ENCODE data around the gene SRGAP2B.
"Not testable (repeated sequence)": the region's sequence is repeated elsewhere in the genome, so short reads cannot be mapped to it uniquely, and the experiment has no call there.

SRGAP2B gene

DNA sequence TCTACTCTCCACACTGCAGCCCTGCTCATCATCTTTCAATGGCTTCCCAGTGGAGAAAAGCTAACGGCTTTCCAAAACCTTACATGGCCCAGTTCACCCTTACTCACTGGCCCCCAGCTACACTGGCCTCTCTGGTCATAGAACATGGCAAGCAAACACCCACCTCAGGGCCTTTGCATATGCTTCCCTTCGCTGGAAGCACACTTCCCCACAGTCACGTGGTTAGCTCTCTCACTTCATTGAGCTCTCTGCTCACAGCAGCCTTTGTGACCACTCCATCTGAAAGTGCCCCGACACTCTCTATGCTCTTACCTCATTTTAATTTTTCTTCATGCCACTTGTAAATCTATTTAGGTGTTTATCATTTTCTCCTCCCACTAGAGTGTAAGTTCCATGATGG lies 83.3 kb downstream of the SRGAP2B start:
- DNase-seq (ENCODE audit: low spot score); in situ Hi-C loops (cut with MboI; ENCODE audit: low sequenced_read_pairs, unreplicated experiment): not testable (repeated sequence)

DNA sequence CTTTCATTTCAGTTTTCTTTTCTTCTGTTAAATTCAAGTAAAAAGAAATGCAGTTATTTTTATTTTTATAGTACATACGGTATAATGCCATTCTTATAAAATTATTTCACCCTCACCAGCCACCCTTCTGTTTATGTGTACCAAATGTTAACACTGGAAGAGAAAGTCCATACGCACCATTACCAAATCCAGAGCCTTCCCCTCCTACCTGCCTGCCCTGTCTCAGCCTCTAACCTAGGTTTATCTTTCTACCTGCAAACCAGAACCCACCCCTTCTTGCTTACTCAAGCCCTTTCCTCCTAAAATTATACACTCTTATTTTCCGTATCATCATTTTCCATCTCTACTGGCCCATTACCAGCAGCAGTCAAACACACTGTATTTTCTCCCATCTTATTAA lies 84.5 kb downstream of the SRGAP2B start:
- DNase-seq (ENCODE audit: low spot score); in situ Hi-C loops (cut with MboI; ENCODE audit: low sequenced_read_pairs, unreplicated experiment): not testable (repeated sequence)

DNA sequence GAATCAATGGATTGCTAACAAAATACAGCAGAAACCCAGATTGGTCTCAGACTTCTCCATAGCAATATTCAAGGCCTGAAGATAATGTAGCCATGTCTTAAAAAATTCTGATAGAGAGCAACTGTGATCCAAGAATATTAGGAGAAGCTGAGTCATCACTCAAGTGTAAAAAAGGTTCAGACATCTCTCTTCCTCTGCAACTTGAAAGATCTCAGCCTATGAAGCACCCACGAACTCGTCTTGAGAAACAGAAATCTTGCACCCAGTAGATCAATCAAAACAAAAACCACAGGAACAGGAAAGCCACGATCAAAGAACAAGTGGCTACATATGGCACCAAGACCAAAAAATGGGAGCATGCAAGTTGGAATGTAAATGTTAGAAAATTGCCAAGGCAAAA lies 85.2 kb downstream of the SRGAP2B start:
- in situ Hi-C loops (cut with MboI; ENCODE audit: low sequenced_read_pairs, unreplicated experiment); DNase-seq (ENCODE audit: low spot score): not testable (repeated sequence)

DNA sequence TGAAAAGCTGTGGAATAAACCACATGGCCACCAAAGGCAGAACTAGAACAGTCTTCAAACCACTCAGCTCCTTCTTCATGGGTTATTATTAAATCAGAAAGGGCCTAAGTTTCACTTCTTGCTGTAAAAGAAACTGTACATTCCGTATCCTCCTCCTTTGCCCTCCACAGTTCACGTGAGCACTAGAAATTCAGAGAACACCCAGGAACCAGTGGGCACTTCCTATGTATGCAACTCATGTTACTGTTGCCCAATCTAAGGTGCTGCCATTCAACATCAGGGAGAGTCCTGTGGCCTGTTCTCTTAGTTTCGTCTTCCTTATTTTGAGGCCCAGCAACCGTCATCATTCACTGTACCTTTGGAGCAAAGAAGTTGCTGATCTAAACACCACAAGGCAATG lies 86.7 kb downstream of the SRGAP2B start:
- DNase-seq (ENCODE audit: low spot score); in situ Hi-C loops (cut with MboI; ENCODE audit: low sequenced_read_pairs, unreplicated experiment): not testable (repeated sequence)

DNA sequence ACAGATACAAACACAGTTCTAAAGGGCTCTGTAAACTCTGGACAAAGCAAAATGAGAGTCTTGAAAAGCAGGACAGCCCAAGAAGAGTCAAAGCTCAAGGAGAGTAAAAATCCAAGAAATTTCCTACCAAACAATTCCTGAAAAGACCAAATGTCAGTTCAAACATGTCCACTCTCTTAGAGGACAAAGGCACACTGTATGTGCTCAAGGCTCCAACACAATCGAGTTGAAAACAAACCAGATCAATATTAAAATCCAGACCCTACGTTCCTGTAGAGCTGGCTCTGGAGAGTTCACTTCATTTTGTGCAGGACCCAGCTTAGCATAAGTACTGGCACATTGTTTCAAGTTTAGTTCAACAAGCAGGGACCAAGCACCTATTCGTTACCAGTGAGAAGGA lies 90.0 kb downstream of the SRGAP2B start:
- in situ Hi-C loops (cut with MboI; ENCODE audit: low sequenced_read_pairs, unreplicated experiment); DNase-seq (ENCODE audit: low spot score): not testable (repeated sequence)

DNA sequence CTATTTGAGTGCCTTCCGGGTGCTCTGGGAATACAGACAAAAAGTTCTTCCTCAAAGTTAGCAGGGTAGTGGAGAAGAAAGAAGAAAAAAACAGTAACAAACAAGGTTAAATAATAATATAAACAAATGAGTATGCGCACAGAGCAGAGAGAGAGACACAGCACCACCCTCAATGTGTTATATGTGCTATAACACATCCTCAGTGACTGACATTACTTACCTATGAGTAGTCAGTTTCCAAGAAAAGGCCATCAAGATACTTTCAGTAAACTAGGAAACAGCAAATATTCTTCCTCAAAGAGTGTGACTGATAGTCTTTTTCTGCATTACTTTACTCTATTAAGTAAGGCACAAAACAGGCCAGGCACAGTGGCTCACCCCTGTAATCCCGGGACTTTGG lies 93.7 kb downstream of the SRGAP2B start:
- DNase-seq (ENCODE audit: low spot score); in situ Hi-C loops (cut with MboI; ENCODE audit: low sequenced_read_pairs, unreplicated experiment): not testable (repeated sequence)

DNA sequence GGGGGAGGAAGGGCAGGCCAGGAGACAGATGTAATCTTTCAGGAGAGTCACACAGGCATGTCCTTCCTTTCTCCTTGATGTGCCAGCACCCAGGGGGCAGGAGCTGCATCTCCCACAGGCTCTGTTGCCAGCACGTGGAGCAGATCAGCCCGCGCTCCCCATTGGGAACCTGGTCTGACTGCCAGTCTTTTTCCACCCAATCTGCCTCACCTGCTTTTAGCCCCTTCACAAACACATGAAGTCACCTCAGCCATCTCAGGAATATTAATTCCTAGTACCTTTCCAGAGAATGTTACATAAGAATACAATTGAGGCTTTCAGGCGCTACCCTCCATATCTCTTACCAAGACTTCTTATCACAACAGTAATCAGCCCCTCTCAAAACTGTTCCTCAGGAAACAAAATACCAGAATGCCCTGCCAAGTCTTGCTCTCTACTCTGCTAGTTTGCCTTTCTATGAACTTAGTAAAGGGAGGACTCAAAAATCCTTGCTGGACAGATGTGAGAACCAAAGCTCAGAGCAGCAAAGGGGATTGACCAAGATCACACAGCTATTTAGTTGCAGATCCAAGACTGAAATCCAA lies 94.3 kb downstream of the SRGAP2B start:
- DNase-seq (ENCODE audit: low spot score); in situ Hi-C loops (cut with MboI; ENCODE audit: low sequenced_read_pairs, unreplicated experiment): not testable (repeated sequence)

DNA sequence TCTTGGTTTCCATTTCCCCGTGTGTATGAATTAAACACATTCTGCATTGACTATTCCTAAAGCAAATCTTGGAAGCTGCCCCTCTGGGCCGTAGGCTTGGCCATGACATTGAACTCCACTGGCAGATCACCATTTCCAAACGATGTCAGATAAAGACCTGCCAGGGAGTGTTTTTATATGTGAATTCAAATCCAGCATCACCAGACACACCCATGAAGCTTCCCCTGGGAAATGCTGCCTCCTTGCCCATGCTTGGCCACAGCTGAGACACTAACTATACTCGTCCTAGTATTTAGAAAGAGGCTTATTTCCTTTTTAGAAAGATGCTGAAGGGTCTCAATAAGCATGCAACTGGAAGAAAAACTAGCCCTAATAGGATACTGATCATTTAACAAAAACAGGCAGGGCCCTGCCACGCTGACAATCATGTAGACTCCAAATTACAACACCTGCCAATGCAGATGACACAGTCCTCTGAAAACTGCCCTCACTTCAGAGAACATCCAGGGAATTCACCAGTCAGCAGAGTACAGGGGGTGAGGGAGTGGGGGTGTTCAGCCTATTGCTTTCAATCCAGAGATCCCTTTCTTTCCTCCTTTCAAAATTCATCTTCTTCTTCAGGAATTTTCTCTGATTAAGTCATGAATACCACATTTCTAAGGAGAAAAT lies 94.9 kb downstream of the SRGAP2B start:
- in situ Hi-C loops (cut with MboI; ENCODE audit: low sequenced_read_pairs, unreplicated experiment), result not testable (repeated sequence)

DNA sequence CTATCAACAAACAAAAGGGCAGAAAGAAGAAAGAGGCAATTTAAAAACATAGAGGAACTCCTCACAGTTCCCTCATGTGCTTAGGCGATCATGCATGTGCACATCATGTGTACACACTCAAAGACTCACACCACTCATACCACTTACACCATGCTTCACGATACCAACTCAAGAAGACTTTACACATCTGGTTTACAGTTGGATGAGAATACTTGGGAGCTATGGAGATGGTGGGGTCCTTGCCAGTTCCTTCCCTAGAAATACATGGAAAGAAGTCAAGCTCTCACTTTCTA lies 96.2 kb downstream of the SRGAP2B start:
- in situ Hi-C loops (cut with MboI; ENCODE audit: low sequenced_read_pairs, unreplicated experiment); DNase-seq (ENCODE audit: low spot score): not testable (repeated sequence)

More for the DNA sequence above, 94.9 kb downstream of the SRGAP2B start:
- DNase-seq (ENCODE audit: low spot score), result not testable (repeated sequence)

DNA sequence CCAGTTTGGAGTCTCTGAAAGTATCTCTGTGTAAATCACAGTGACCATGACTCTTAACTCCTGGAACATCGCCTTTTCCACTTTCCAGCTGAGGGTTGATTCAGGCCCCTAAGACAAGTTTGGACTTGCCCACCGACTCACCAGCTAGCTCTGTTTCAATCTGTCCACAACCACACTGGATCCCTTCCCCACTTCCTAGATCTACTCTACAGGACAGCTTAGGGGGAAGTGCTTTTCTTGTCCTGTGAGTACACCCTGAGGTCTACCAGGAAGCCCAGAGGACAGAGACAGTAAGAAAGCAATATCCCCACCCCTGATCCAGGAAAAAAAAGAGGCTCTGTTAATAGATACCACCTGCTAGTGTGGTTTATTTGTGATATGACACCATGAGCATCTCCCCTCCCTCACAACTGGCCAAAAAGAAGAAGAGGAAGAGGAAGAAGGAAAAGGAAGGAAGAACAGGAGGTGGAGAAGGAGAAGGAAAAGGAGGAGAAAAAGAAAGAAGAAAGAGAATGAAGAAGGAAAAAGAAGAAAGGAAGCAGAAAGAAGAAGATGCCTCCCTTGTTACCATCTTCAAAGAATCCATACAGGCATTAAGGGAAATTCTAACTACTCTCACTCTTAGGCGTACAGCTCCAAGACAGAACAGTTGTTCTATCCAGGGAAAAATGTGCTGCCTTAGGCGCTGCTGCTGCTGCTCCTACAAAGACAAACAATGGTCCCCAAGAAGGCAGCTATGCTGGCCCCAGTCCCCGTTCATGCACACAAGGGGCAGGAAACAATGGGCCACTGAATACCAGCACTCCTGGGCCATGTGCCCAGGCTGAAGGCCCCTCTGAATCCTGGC lies 96.8 kb downstream of the SRGAP2B start:
- in situ Hi-C loops (cut with MboI; ENCODE audit: low sequenced_read_pairs, unreplicated experiment); DNase-seq (ENCODE audit: low spot score): not testable (repeated sequence)

DNA sequence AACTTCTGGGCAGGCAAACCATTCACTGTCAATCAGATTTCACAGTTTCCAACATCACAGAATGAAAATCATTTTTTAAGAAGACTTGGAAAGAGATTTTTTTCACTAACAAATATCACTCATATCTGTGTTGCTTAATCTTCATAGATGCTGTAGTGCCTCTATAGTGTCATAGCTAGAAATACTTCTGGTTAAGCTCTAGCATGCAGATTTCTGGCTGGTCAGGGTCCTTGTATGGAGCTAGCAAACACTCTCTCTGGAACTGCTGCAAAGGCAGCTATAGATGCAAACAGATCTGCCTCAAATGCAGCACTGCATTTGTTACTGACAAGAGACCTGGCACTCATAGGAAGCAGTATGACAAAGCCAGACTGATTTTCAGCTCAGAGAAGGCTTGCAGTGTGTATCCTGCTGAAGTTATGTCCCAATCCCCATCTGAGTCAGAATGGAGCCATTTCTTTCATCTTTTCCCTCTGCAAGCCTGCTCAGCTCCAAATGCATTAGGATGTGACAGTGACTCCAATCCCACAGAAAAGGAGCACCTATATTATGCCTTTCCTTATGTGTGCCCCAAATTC lies 99.2 kb downstream of the SRGAP2B start:
- DNase-seq (ENCODE audit: low spot score); in situ Hi-C loops (cut with MboI; ENCODE audit: low sequenced_read_pairs, unreplicated experiment): not testable (repeated sequence)

DNA sequence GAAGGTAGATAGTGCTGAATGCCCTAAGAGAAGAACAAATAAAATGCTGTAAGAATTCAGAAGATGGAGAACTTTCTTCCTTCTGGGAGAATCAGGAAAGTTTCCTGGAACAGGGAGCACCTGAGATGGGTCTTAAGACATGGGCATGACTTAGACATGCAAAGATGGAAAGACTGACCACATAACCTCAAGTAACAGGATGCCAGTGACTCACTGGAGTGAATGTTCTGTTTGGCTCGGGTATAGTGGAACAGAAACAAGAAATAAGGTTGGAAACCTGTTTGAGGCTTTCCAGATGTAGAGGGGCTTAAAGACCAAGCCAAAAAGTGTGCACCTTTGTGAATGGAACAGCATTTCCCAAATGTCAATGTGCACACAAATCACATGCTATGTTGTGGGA lies 102.2 kb downstream of the SRGAP2B start:
- DNase-seq (ENCODE audit: low spot score), result not testable (repeated sequence)

DNA sequence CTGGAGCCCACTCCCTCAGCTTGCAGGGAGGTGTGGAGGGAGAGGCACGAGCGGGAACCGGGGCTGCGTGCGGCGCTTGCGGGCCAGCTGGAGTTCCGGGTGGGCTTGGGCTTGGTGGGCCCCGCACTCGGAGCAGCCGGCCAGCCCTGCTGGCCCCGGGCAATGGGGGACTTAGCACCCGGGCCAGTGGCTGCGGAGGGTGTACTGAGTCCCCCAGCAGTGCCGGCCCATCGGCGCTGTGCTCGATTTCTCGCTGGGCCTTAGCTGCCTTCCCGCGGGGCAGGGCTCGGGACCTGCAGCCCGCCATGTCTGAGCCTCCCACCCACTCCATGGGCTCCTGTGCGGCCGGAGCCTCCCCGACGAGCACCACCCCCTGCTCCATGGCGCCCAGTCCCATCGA lies 104.5 kb downstream of the SRGAP2B start:
- in situ Hi-C loops (cut with MboI; ENCODE audit: low sequenced_read_pairs, unreplicated experiment); DNase-seq (ENCODE audit: low spot score): not testable (repeated sequence)

More for the DNA sequence above, 102.2 kb downstream of the SRGAP2B start:
- in situ Hi-C loops (cut with MboI; ENCODE audit: low sequenced_read_pairs, unreplicated experiment), result not testable (repeated sequence)

DNA sequence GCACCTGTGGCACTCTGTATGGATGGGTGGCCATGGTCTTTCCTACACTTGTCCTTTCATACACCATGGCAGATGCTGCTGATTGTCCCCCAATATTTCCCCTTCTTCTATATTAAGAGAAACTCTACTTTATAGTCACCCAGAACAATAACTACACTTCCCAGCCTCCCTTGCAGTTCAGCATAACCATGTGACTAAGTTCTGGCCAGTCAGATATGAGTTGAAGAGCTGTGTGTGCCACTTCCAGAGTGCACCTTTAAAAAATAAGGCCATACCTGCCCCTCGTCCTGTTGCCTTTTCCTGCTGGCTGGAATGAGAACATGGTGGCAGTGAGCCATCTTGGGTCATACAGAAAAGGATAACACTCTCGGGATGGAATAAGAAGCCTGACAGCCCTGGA lies 108.0 kb downstream of the SRGAP2B start:
- in situ Hi-C loops (cut with MboI; ENCODE audit: low sequenced_read_pairs, unreplicated experiment); DNase-seq (ENCODE audit: low spot score): not testable (repeated sequence)

DNA sequence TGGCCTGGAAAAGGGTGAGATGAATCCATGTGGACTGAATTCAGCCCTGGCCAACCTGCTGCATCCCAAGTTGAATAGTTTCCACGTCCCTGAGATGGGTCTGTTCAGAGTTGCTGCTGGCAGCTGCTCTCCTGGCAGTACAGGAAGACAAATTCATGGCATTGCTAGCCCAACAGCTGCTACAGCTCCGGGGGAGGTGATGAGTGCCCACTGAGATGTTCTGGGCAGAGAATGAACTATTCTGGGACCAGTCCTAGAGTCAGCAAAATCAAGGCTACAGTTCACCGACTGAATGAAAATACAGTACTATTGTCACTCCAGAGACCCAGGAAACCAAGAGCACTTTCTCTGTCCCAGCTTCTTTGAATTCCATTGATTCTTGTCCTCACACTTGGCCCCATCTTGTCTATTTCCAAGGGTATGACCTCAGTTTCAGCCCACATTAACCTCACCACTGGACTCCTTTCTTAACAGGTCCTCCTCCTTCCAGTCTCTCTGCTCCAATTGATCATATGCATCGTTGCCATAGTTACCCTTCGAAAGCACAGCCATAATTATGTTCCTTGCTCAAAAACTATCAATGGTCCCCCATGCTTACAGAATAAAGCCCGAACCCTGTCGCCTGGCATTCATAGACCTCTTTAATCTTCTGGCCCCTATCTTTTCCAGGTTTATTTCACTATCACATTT lies 108.8 kb downstream of the SRGAP2B start:
- in situ Hi-C loops (cut with MboI; ENCODE audit: low sequenced_read_pairs, unreplicated experiment); DNase-seq (ENCODE audit: low spot score): not testable (repeated sequence)

DNA sequence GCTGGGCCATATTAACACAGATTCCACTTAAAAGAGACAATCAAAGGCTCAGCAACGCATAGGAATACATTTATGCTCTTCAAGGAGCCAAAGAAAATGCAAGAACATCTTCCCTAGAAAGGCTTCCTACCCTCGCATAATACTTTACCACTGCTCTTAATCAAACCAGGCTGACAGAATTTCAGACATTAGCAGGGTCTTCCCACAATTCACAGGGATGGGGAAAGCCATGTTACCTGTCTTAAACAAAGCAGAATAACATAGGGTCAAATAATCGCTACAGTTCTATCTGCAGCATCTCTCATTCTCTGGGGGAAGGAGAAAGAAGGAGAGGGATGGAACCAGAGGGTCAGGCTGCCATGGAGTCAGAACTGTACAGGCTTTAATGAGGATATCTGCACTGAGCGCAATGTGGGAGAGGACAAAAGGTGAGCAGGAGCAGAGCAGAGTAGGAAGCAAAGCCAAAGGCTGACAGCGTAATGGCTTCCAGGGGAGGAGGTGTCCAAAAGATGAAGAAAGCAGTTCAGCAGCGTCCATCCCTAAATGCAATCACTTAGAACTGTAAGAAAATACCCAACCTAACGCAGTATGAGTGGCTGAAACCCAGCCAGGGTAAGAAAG lies 109.5 kb downstream of the SRGAP2B start:
- in situ Hi-C loops (cut with MboI; ENCODE audit: low sequenced_read_pairs, unreplicated experiment); DNase-seq (ENCODE audit: low spot score): not testable (repeated sequence)

DNA sequence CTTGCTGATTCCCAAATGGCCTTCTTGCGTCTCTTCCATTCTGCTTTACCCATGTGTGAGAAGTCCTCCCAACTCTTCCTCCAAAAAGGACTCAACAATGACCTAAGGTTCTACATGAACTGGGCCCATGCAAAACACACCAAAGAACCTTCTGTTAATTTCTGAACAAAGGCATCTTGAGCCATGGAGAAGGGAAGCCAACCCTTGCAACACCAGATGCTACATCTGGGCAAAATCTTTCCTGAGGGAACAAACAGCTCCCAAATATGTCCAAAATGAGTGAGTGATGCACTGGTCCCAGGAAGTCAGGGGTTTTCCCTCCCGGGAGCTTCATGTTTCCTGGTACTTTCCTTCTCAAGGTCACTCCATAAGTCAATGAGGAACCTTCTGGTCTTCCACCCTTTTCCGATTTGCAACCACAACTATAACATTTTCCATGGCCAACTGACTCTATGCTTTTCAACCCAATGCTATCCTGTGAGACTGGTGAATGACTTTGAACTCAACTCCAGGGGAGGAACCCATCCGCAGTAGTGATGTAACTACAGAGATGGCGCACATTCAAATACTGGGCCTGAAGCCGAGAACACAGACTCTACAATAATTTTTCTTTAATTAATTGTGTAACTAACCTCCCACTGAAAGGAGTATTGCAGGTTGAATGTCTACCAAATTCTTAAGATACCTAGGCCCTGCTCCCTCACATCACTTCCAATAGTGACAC lies 112.2 kb downstream of the SRGAP2B start:
- in situ Hi-C loops (cut with MboI; ENCODE audit: low sequenced_read_pairs, unreplicated experiment); DNase-seq (ENCODE audit: low spot score): not testable (repeated sequence)

All from GM13976 (cell line).